ENCODE measurements around the gene THSD7A. TPM values are rescaled to one million over a fixed set of nuclear protein-coding genes. Genes with fewer than 3 reads are reported as not detected.

THSD7A gene
- total and polyA plus RNA-seq, 2 of the 8 experiments (the other 6 are each of a cell fraction or from before 2014, with no cell fraction given), result 0.44 to 1.2 TPM

DNA sequence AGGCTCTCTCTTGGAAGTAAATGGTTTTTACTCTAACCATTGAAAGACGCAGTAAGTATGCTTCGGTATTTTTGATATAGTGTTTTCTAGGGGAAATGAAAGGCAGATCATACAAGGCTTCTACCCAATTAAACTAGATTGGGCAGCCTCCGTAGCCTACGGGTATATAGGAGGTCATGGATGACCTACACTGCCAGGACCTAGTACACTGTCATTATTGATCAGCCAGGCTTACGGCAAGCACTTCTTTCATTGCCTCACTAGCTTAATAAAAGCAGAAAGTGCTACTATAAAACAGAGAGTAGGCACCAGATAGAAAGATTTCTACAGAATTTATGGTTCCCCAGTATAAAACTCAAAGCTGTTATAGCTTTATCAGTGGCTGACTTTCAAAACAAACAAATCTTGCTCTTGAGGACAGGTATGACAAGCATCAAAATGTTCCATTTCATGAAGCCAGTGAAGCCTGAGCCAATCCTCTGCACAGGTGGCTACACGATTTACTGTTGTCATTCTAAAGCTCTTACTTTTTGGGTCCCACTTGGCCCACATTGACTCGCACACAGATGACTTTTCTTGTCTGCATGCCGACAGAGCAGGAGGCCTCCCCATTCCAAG, 358.1 kb downstream of the THSD7A start:
- H4K91ac ChIP-seq (replicated peaks; ENCODE audit: insufficient read length, low read length), result no peak overlapping the region
- H3K4me2 ChIP-seq (ENCODE audit: insufficient read depth in 1 of 2, low read depth in 2 of 2, low read length in 2 of 2), result no peak overlapping the region
- no peak overlapping the region for H3K56ac ChIP-seq (replicated peaks; ENCODE audit: insufficient read length, low read depth, low read length)
- POLR2A ChIA-PET (ENCODE audit: partially characterized antibody), result no interaction called here
- no peak overlapping the region for H4K8ac ChIP-seq (ENCODE audit: extremely low read depth, insufficient read depth, low read length)
- no peak overlapping the region for H3K23ac ChIP-seq (ENCODE audit: insufficient read length)
- no peaks in the 10 kb centered on the region for H3K23me2 ChIP-seq (ENCODE audit: low read depth, low read length)
- no peak overlapping the region for H2AFZ ChIP-seq (ENCODE audit: low read length)
- no peaks in the 10 kb centered on the region for H3K27me3 ChIP-seq (replicated peaks in 1 of 4; ENCODE audit: control insufficient read depth in 3 of 4, extremely low read depth in 1 of 4, insufficient read depth in 3 of 4, low read length in 3 of 4)
- H3K36me3 ChIP-seq (ENCODE audit: control insufficient read depth in 2 of 4, insufficient read depth in 4 of 4, low read length in 3 of 4), result no peaks in the 10 kb centered on the region
- H2BK20ac ChIP-seq (ENCODE audit: low read length), result no peak overlapping the region
- H2BK5ac ChIP-seq (ENCODE audit: low read depth, low read length), result no peak overlapping the region
- H2BK120ac ChIP-seq (replicated peaks; ENCODE audit: low read depth, low read length), result no peak overlapping the region
- no peaks in the 10 kb centered on the region for H4K20me1 ChIP-seq (replicated peaks in 1 of 2; ENCODE audit: control insufficient read depth in 1 of 2, insufficient read depth in 2 of 2, low read length in 2 of 2)
- no peaks in the 10 kb centered on the region for H3K79me2 ChIP-seq (ENCODE audit: control insufficient read depth in 1 of 2, insufficient read depth in 2 of 2, low read length in 2 of 2)
- H3K9ac ChIP-seq (replicated peaks in 1 of 4; ENCODE audit: extremely low read depth in 1 of 4, low read depth in 3 of 4, low read length in 3 of 4), result no peak overlapping the region
- no peak overlapping the region for H3K4ac ChIP-seq (replicated peaks; ENCODE audit: insufficient read length, low read depth, low read length)
- no peak overlapping the region for H3K14ac ChIP-seq (ENCODE audit: insufficient read length)
- H2AK5ac ChIP-seq (ENCODE audit: low read depth, low read length), result no peak overlapping the region
- H3K9me3 ChIP-seq (ENCODE audit: insufficient read depth in 2 of 2, low read depth in 1 of 2, low read length in 1 of 2), result no peaks in the 10 kb centered on the region
- H3K4me1 ChIP-seq (replicated peaks in 1 of 4; ENCODE audit: control insufficient read depth in 3 of 4, insufficient read depth in 4 of 4, low read length in 3 of 4), result no peaks in the 10 kb centered on the region
- H3K79me1 ChIP-seq (ENCODE audit: low read depth, low read length), result no peaks in the 10 kb centered on the region
- 93% methylated on average over 8 of the region's 8 CpGs; no CpG with 5 or more reads in 1 of the 2 experiments for WGBS, 2 experiments (ENCODE audit: extremely low coverage in 1 of 2, insufficient coverage in 1 of 2, insufficient read length in 1 of 2, insufficient replicate concordance in 2 of 2, low coverage in 1 of 2, low lambda C conversion rate in 2 of 2, missing lambda C conversion rate in 1 of 2)
- H2BK15ac ChIP-seq (ENCODE audit: low read length), result no peak overlapping the region
- FAIRE-seq (no peak), DNase-seq (ENCODE audit: low read depth in 1 of 2, low spot score in 2 of 2) (no peak)
- H3K27ac ChIP-seq (ENCODE audit: low read depth, low read length), result no peak overlapping the region
- CTCF ChIA-PET (ENCODE audit: partially characterized antibody), result no interaction called here
- H3K18ac ChIP-seq (ENCODE audit: extremely low read depth, low read length), result no peak overlapping the region
- no peak overlapping the region for H4K5ac ChIP-seq (ENCODE audit: insufficient read length, low read depth, low read length)
- H2BK12ac ChIP-seq (ENCODE audit: low read depth, low read length), result no peak overlapping the region
- no peak overlapping the region for H3K4me3 ChIP-seq (ENCODE audit: extremely low read depth in 1 of 4, insufficient read depth in 2 of 4, low read depth in 3 of 4, low read length in 4 of 4)
- TF ChIP-seq SIRT6 (IDR thresholded peaks at IDR 0.05; ENCODE audit: low read length), result no peak
- no peak for TF ChIP-seq SIN3A (conservative IDR thresholded peaks at IDR 0.05 in 1 of 2, IDR thresholded peaks at IDR 0.05 in 1 of 2; ENCODE audit: low read depth in 1 of 2, low read length in 2 of 2)
- TF ChIP-seq POLR2A (IDR thresholded peaks at IDR 0.05; ENCODE audit: control extremely low read depth in 1 of 2, low read depth in 2 of 2, low read length in 2 of 2), result no peak
- TF ChIP-seq TEAD4 (IDR thresholded peaks at IDR 0.05; ENCODE audit: low read depth, low read length), result no peak
- no peak for TF ChIP-seq SAP30 (IDR thresholded peaks at IDR 0.05; ENCODE audit: insufficient read depth, insufficient replicate concordance, low read length)
- TF ChIP-seq MAFK (IDR thresholded peaks at IDR 0.05; ENCODE audit: low read depth, low read length), result no peak
- TF ChIP-seq SRF (IDR thresholded peaks at IDR 0.05; ENCODE audit: low read depth, low read length), result no peak

Measured in H1 (cell line).